COR-L47 (cell line): Measurements from ENCODE around the gene ZNF93.
"Not testable (repeated sequence)": the region's sequence is repeated elsewhere in the genome, so short reads cannot be mapped to it uniquely, and the experiment has no call there.

Experiments used
- DNase-seq: peaks from one replicate; lab custom pipeline; 2025; lab: John Stamatoyannopoulos, UW

The ZNF93 gene

GRCh38 chr19:19900729-19901444 lies at the start of gene ZNF93:
Gene ZNF93, plus strand, starts transcription at chr19:19900946. Its CDS starts 143 bp downstream, at chr19:19901089.
- DNase-seq, result peak; percentile 96

GRCh38 chr19:19851740-19852139 lies 49.0 kb upstream of the ZNF93 start:
- not testable (repeated sequence) for DNase-seq

DNA sequence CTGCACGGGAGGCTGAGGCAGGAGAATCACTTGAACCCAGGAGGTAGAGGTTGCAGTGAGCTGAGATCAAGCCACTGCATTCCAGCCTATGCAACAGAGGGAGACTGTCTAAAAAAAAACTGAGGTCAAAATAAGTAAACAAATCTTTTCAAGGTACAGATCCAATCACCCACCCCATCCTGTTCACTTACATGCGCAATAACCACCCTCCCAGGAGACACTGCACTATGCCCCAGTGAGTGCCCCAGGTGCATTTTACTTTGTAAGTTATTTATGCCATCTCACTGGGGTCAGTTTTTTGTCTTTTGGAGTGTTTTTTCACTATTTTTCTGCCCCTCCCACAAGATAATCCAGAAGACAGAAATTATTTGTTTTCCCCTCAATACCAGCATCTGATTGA lies 42.0 kb upstream of the ZNF93 start:
- no peak for DNase-seq

- DNase-seq, result no peak
Observed at GRCh38 chr19:19860756-19861390, 39.9 kb upstream of the ZNF93 start.

DNA sequence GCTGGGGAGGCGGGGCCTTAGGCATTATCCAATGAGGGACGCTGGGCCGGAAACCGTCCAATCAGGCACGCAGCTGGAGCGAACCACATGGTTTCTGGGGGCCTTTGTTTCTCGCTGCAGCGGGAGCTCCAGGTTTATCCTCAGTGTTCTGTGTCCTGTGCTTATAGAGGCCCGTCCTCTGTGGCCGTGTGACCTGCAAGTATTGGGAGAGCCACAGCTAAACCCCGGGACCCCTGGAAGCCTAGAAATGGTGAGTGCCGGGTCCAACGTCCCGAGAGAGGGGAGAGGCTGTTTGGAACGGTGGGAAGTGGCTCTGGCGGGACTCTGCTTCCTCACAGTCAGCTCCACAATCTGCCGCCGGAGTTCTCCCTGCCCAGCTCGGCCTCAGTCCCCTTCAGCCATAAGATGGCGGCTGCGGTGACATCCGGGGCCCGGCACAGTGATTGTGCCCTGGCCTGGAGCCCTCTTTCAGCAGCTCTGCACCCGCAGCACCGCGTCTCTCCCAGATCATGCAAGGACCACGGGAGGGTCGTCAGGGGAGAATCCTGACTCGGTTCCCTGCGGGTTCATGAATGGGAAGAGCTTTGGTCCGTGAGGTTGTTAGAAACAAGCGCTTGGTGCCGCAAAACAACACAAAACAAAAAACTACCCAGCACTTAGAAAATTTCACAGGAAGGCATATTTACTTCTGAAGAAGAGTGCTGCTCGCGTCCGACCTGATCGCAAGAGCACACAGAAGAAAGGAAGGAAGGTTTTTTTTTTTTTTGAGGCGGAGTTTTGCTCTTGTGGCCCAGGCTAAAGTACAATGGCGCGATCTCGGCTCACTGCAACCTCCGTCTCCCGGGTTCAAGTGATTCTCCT lies 34.8 kb upstream of the ZNF93 start, which contains the start of gene ZNF253:
Gene ZNF253, plus strand, starts transcription at position 133 of the 861 bp plus-strand sequence. Its CDS starts 115 bp downstream, at position 248.
- peak; percentile 96 for DNase-seq

DNA sequence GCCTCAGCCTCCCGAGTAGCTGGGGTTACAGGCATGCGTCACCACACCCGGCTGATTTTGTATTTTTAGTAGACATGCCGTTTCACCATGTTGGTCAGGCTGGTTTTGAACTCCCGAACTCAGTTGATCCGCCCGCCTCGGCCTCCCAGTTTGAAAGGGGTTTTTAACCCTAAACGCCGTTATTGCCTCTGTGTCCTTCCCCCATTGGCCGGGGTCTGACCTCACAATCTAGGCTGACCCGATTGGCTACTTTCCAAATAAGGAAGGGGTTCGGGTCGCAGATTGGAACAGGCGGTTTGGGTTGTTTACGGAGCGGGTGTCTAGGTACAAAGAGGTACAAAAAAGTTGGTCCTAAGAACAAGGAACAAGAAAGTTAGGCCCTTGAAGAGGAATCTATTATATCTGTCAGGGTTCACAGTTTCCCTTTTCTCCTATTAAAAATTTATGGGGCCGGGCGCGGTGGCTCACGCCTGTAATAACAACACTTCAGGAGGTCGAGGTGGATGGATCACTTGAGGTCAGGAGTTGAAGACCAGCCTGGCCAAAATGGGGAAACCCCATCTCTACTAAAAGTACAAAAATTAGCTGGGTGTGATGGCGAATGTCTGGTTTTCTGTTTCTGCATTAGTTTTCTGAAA lies 34.0 kb upstream of the ZNF93 start:
- no peak for DNase-seq

DNA sequence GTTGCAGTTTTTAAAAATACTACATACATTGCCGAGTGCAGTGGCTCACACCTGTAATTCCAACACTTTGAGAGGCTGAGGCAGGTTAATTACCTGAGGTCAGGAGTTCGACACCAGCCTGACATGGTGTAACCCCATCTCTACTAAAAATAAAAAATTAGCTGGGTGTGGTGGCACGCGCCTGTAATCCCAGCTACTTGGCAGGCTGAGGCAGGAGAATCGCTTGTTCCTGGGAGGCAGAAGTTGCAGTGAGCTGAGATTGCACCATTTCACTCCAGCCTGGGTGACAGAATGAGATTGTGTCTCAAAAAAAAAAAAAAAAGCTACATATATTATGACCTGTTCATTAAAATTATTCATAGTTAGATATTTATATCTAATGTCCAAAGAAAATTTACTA lies 30.7 kb upstream of the ZNF93 start:
- not testable (repeated sequence) for DNase-seq

- no peak for DNase-seq
Observed at GRCh38 chr19:19871932-19872331, 28.8 kb upstream of the ZNF93 start.

- no peak for DNase-seq
Observed at GRCh38 chr19:19873381-19873780, 27.4 kb upstream of the ZNF93 start.

GRCh38 chr19:19877724-19878123 lies 23.0 kb upstream of the ZNF93 start:
- no peak for DNase-seq

GRCh38 chr19:19884583-19884982 lies 16.2 kb upstream of the ZNF93 start:
- DNase-seq, result no peak

DNA sequence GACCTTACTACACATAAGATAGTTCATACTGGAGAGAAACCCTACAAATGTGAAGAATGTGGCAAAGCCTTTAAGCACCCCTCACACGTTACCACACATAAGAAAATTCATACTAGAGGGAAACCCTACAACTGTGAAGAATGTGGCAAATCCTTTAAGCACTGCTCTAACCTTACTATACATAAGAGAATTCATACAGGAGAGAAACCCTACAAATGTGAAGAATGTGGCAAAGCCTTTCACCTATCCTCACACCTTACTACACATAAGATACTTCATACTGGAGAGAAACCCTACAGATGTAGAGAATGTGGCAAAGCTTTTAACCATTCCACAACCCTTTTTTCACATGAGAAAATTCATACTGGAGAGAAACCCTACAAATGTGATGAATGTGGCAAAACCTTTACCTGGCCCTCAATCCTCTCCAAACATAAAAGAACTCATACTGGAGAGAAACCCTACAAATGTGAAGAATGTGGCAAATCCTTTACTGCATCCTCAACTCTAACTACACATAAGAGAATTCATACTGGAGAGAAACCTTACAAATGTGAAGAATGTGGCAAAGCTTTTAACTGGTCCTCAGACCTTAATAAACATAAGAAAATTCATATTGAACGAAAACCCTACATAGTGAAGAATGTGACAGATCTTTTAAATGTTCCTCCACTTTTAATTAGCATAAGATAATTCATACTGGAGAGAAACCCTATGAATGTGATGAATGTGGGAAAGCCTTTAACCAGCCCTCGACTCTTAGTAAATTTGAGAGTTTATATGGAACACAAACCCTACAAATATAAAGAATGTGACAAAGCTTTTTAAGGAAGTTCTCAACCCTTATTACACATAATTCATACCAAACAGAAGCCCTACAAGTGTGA lies 8.4 kb upstream of the ZNF93 start:
- not testable (repeated sequence) for DNase-seq

DNA sequence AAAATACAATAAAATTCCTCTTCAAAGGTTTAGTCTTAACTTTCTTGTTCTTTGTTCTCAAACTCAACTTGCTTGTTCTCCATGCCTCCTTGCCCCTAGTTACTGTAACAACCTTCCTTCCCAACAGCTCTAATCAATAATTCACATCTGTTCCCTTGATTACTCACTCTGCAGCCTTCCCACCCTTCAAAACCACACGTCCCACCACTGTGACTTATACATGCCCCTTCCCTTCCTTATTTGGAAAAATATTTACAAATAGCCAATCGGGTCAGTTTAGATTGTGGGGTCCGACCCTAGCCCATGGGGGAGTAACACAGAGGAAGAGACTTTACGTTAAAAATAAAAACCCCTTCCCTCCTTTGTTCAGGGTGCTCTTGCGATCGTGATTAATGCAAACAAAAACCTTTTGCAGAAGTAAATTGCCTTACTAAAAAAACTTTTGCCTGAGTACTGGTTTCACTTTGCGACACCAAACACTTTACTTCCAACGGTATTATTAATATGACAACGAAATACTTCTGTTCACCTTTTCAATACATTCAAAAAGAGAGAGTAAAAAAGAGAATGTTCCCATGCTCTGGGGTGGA lies 512 bp upstream of the ZNF93 start:
- no peak for DNase-seq

DNA sequence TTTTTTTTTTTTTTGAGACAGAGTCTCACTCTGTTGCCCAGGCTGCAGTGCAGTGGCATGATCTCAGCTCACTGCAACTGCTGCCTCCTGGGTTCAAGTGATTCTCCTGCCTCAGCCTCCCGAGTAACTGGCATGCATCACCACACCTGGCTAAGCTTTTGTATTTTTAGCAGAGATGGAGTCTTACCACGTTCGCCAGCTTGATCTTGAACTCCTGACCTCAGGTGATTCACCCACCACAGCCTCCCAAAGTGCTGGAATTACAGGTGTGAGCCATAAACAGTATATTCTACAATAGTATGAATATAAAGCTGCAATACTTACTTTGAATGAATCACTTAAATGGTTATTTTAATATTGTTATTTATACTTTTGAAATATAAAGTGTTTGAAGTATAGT lies 6.8 kb downstream of the ZNF93 start:
- DNase-seq, result not testable (repeated sequence)

DNA sequence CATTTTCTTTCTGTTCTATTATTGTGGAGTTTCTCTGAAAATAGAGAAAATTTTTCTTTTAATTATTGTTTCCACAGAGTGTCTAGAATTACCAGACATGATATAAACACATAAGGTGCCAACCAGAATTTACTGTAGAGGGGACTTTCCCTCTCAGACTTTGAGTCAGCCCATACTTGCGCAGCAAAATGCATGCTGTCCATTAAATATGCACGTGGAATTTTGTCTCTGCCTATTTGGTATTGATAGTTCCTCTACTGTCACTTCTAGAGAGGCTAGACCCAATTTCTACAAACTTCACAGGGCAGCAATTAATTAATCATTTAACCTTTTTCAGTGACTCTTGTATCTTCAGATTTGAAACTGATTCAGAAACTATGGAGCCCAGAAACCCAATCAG lies 8.9 kb downstream of the ZNF93 start:
- DNase-seq, result no peak

DNA sequence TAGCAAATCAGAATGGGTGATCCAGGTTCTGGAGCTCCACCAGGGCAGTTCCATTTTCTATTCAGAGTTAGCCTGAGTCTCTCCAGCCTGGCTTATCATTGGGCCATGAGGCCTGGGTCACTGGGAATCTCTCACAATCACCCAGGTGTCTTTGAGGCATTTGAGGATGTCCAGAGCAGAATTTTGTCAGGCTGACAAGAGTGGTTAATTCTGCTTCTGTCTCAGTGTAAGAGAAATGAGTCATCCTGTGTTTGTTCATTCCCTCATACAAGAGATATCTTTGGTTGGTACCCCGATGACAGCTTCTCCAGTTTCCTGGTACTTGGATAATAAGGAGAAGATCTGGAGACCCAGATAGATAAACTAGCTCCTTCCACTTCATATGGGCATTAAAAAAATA lies 10.4 kb downstream of the ZNF93 start:
- DNase-seq, result no peak

DNA sequence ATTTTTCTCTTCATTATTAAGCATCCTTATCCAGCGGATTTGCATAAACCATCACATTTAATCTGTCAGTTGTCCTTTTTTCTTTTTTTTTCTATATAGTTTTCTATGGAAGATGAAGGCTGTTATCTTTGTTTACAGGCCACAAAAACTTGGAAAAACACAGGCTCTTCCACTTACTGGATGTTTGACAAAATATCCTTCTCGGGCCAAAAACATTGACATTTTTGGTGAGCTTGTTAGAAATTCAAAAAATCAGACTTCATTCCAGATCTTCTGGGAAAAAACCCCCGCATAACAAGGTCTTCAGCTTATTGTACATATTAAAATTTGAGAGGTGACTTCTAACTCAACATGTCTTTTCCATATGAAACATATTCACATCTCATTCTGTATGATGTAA lies 13.8 kb downstream of the ZNF93 start:
- no peak for DNase-seq

DNA sequence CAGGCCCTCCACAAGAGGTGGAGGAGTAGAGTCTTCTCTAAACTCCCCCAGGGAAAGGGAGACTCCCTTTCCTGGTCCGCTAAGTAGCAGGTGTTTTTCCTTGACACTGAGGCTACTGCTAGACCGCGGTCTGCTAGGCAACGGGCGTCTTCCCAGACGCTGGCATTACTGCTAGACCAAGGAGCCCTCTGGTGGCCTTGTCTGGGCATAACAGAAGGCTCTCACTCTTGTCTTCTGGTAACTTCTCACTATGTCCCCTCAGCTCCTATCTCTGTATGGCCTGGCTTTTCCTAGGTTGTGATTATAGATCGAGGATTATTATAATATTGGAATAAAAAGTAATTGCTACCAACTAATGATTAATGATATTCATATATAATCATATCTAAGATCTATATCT lies 29.7 kb downstream of the ZNF93 start:
- DNase-seq, result peak; percentile 3

- DNase-seq, result not testable (repeated sequence)
Observed at GRCh38 chr19:19933432-19934314, 32.9 kb downstream of the ZNF93 start.

- DNase-seq, result no peak
Observed at GRCh38 chr19:19937403-19937802, 36.7 kb downstream of the ZNF93 start.
